Hematopoietic multipotent progenitor cell treated with erythropoietin and hydrocortisone succinate and interleukin-3 and kit ligand, for 17 days (in vitro differentiated cells): ENCODE results near the gene GPRC5D.

ENCODE experiments used
- DNase-seq: peaks from one replicate; pipeline ENCODE4 v3.0.0-alpha.2; 2015; ENCODE audit warnings: low spot score

GPRC5D gene

DNA sequence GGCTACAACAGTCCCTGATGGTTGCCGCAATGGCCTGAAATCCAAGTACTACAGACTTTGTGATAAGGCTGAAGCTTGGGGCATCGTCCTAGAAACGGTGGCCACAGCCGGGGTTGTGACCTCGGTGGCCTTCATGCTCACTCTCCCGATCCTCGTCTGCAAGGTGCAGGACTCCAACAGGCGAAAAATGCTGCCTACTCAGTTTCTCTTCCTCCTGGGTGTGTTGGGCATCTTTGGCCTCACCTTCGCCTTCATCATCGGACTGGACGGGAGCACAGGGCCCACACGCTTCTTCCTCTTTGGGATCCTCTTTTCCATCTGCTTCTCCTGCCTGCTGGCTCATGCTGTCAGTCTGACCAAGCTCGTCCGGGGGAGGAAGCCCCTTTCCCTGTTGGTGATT is 43.7 kb downstream of the GPRC5D start:
- DNase-seq = no peak

DNA sequence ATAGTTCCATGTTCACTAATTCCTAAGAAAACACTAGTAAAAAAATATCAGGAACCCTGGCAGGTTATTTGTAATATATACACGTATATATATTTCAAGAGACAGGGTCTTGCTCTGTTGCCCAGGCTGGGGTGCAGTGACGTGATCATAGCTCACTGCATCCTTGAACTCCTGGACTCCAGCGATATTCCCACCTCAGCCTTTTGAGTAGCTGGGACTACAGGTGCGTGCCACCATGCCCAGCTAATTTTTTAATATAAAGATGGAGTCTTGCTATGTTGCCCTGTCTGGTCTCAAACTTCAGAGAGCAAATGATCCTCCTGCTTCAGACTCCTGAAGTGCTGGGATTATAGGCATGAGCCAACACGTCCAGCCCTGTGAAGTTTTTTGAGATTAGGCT is 44.4 kb downstream of the GPRC5D start:
- no peak for DNase-seq

DNA sequence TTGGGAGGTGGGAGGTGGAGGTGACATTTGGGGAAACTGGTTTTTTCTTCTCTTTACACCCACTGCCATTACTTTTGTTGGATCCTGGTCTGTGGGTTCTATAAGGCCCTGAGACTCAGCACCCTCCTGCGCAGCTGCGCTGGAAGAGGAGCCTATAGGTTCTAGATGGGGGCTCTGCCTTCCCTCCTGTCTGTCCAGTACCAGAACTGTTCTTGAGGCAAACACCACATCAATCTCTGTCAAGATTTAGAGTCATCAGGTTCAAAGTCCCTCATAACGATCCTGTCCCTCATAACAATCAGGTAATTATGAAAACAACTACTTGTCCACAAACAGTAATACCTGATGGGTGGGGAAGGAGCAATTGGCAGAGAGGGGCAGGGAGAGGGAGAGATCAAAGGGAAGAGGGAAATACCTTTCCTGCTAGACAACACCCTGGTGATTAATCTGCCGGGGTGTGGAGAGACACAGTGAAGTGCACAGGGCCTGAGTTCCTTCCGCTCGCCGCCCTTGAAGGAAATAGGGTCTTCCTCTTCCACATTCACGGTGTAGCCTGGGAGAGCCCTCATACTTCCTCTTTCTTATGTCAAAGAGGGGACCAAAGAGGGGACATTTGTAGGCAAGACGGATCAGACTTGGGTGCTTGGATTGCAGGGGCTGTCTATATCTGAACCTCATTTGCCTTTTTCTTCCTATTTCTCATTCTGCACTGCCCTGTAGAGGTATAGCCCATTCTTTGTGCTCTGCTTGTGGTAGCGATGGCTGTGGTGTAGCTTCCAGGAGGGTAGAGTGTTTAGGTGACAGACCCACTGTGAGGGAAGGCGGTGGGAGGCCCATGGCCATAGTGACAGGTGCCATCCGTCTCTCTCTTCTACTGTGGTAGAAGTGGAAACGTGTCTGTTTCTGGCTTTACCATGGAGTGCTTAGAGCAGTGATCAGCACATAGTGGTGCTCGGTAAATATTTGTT is 48.0 kb downstream of the GPRC5D start:
- DNase-seq = no peak

- no peak for DNase-seq
Measured at GRCh38 chr12:12902036-12902435, 49.9 kb downstream of the GPRC5D start.

- no peak for DNase-seq
Measured at GRCh38 chr12:12901158-12901791, 50.7 kb downstream of the GPRC5D start.

DNA sequence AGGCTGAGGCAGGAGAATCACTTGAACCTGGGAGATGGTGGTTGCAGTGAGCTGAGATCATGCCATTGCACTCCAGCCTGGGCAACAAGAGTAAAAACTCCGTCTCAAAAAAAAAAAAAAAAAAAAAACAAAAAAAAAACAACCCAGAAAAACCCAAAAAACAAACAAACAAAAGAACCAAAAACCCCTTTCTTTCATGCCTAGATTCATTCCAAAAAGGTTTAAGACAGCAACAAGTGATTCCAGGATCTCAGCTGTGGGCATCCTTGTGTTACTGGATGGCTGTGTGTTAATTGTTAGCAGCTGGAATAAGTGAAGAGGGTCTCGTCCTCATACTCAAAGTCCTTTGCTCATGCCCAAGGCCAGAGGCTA is 51.2 kb downstream of the GPRC5D start:
- no peak for DNase-seq

GRCh38 chr12:12899530-12900380 is 52.2 kb downstream of the GPRC5D start:
- DNase-seq = no peak

DNA sequence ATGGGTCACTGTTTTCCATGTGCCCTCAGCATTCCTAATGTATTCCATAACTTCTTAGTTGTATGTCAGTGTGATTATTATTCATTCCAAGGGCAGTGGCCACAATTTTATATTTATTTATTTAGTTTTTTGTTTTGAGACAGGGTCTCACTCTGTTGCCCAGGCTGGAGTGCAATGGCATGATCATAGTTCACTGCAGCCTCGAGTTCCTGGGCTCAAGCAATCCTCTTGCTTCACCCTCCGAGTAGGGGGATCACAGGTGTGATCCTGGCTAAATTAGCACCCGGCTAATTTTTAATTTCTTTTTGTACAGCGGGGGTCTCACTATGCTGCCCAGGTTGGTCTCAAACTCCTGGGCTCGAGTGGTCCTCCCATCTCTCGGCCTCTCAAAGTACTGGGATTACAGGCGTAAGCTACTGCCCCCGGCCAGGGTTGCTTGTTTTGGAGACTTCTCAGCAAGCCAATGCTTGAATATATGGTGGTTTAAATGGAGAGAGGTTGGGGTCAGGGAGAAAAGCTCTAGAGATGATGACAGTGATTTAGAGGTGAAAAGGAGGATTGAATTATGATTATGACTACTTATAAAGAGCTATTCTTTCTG is 53.0 kb downstream of the GPRC5D start:
- no peak for DNase-seq

GRCh38 chr12:12898136-12898717 is 53.7 kb downstream of the GPRC5D start:
- DNase-seq = no peak

DNA sequence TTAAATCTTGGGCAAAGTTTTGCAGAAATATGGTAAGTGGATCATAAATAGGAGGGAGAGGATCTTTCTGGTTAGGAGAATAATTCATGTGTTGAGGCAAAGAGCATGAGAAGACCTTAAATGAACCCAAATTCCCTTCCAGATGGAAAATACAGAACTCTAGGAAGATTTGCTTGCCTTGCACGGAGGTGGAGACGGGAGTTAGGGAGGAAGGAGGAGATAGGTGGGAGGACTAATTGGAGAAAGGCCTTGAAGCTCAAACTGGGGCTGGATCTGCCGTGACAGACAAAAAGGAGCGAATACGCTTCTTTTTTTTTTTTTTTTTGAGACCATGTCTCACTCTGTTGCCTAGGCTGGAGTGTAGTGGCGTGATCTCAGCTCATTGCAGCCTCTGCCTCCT is 54.7 kb downstream of the GPRC5D start:
- no peak for DNase-seq

- DNase-seq = no peak
Measured at GRCh38 chr12:12896260-12896659, 55.7 kb downstream of the GPRC5D start.

DNA sequence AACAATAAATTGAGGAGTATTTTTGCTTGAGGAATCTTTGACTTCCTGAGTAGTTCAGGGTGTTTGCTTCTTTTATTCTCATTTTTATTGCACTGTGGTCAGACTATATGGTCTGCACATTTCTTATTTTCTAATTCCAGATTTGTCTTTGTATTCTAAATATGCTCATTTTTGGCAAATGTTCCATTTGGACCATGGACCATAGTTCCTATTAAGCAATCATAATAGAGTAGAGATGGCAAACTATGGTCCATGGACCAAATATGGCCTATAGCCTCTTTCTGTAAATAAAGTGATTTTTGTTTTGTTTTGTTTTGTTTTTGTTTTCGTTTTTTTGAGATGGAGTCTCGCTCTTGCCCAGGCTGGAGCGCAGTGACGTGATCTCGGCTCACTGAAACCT is 58.5 kb downstream of the GPRC5D start:
- DNase-seq = no peak

- DNase-seq = no peak
Measured at GRCh38 chr12:12892681-12893141, 59.3 kb downstream of the GPRC5D start.

GRCh38 chr12:12891881-12892355 is 60.1 kb downstream of the GPRC5D start:
- no peak for DNase-seq

DNA sequence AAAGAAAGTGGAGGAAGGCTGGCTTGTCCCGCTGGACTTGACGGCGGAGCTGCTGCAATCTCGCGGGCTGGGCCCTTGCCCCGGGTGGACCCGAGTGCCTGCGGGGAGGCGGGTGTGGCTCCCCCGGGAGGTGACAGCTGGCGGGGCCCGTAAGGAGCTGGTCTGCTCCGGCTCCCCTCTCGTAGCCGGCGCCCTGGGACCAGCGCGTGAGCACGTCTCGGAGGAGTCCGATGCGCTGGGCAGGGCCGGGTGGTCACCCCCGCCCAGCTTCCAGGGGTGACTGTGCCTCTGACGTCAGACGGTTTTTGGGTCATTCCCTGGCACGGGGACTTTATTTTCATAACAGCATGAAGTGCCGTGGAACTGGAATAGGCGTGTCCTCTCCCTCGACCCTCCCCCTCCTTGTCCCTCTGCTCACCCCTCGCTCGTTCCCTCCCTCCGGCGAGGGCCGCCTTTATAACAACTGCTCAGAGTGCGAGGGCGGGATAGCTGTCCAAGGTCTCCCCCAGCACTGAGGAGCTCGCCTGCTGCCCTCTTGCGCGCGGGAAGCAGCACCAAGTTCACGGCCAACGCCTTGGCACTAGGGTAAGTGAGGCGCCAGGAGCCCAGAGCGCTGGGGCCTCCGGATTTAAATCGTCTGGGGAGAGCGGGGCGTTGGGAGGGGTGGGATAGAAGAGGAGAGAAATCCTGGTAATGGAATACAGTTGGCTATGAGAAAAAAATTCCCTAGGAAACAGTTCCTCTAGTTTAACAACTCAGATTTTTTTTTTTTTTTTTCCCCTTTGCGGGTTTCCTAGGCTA is 60.7 kb downstream of the GPRC5D start, which contains the start of gene GPRC5A:
Gene GPRC5A, plus strand, starts transcription at position 483 of the 801 bp plus-strand sequence. CDS start 16,688 bp downstream, outside the sequence.
- DNase-seq = no peak
